Fibroblast of lung (primary cell): ENCODE measurements around the gene CSE1L.

Source experiments
- EZH2 ChIP-seq: IDR thresholded peaks from 2 replicates; pipeline ENCODE4 v1.5.1; 2012; ENCODE audit warnings: low read length, control low read depth, mild to moderate bottlenecking; ENCODE audit errors: missing control alignments
- TF ChIP-seq, protein P1 (sequence below), 2 donors: IDR thresholded peaks in 1 of 2; conservative IDR thresholded peaks in 1 of 2; 1 replicate in 1 of 2; 2 replicates in 1 of 2; pipeline ENCODE4 v1.5.1; 2011 to 2012; ENCODE audit warnings: low read length in 2 of 2, control low read depth in 1 of 2, inconsistent platforms in 1 of 2, low read depth in 1 of 2, mild to moderate bottlenecking in 1 of 2

DNA sequence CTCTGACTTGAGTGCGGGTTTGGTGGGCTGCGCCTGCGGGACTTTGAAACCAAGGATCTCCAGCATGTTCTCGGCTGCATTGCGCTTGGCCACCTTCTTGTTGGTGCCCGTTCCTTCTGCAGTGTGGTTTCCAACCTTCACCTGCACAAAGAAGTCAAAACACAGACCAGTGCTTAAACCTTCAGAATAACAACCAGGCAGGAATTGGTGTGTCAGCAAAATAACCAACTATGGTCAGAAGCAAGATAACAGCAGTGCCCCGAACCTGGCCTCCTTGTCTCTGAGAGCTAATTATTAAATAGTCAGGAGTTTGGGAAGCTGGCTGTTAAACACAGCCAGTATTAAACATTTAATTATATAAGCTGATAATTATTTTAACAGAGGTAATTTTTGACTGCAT, 73.9 kb downstream of the CSE1L start:
- TF ChIP-seq, protein P1, sequence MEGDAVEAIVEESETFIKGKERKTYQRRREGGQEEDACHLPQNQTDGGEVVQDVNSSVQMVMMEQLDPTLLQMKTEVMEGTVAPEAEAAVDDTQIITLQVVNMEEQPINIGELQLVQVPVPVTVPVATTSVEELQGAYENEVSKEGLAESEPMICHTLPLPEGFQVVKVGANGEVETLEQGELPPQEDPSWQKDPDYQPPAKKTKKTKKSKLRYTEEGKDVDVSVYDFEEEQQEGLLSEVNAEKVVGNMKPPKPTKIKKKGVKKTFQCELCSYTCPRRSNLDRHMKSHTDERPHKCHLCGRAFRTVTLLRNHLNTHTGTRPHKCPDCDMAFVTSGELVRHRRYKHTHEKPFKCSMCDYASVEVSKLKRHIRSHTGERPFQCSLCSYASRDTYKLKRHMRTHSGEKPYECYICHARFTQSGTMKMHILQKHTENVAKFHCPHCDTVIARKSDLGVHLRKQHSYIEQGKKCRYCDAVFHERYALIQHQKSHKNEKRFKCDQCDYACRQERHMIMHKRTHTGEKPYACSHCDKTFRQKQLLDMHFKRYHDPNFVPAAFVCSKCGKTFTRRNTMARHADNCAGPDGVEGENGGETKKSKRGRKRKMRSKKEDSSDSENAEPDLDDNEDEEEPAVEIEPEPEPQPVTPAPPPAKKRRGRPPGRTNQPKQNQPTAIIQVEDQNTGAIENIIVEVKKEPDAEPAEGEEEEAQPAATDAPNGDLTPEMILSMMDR (conservative IDR thresholded peaks at IDR 0.05 in 1 of 2, IDR thresholded peaks at IDR 0.05 in 1 of 2; ENCODE audit: low read depth in 1 of 2, low read length in 2 of 2): no peak
- no peak for TF ChIP-seq EZH2
